GM12892 (cell line): ENCODE results near the gene RFXANK.
"Not testable (repeated sequence)": the region's sequence is repeated elsewhere in the genome, so short reads cannot be mapped to it uniquely, and the experiment has no call there.

Source experiments
- DNase-seq: peaks from one replicate; pipeline ENCODE4 v3.0.0; 2011; ENCODE audit not compliant: insufficient read length
- FAIRE-seq: peaks from 2 replicates; lab custom pipeline; 2011; peaks lifted over from hg19 to GRCh38; lab: Jason Lieb, UNC
- POLR2A ChIP-seq: IDR thresholded peaks from 2 replicates; pipeline ENCODE4 v1.6.1; 2011; ENCODE audit warnings: low read depth, low read length, control low read depth
- POLR2AphosphoS5 ChIP-seq: IDR thresholded peaks from 2 replicates; pipeline ENCODE4 v1.6.1; 2011; ENCODE audit warnings: low read depth, low read length, control low read depth
- TAF1 ChIP-seq: IDR thresholded peaks from 2 replicates; pipeline ENCODE4 v1.6.1; 2011; ENCODE audit warnings: low read depth, mild to moderate bottlenecking, control low read depth, low read length, borderline replicate concordance

The RFXANK gene

DNA sequence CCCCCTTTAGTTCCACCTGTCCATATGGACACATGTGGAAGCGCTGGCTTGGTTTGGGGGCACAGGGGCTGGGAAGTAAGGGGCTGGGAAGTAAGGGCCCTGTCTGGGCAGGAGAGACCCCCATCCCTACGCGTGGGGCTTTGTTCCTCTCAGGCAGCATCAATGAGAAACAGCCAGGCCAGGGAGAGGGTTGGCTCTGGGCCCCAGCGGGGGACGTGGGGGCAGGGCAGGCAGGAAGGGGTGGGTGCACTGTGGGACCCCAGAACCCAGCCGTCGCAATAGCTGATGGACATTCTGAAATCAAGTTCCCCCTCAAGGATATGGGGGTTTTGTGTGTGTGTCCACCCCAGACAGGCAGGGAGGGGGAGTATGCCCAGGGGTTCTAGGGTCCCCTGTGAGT is 20.9 kb downstream of the RFXANK start:
- FAIRE-seq = no peak
- DNase-seq = no peak
- TF ChIP-seq POLR2AphosphoS5 (no peak), POLR2A (no peak), TAF1 (no peak)

DNA sequence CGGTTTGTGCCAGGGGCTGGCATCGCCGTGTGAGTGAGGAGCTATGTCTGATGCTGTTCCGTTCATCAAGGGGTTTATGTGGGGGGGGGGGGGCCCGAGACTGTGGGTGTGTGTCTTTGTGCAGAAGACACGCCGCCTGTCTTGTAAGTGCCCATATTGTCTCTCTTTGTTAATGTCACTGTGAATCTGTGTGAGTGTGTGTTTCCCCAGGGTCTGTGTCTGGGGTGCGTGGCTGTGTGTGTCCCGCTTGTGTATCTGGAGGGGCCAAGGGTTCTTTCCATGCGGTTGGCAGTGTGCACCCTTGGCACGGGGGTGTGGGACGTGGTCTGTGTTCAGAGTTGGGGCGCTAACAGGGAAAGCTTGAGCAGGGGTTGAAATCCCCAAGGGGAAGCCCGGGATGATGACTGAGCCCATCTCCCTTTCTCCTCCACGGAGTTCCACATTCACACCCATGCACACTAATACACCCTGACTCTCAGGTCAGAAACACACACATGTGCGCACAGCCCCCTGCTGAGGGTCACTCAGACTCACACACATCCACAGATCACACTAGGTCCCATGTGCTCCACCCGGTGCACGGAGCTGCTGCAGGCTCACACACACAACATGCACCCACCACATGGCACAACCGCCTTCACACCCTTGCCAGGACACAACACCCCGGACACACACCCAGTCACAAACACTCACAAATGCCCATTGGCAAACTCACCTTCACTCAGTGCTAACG is 21.5 kb downstream of the RFXANK start:
- DNase-seq (no peak), FAIRE-seq (no peak)
- no peak for TF ChIP-seq POLR2AphosphoS5
- TF ChIP-seq POLR2A = no peak
- TF ChIP-seq TAF1 = no peak

DNA sequence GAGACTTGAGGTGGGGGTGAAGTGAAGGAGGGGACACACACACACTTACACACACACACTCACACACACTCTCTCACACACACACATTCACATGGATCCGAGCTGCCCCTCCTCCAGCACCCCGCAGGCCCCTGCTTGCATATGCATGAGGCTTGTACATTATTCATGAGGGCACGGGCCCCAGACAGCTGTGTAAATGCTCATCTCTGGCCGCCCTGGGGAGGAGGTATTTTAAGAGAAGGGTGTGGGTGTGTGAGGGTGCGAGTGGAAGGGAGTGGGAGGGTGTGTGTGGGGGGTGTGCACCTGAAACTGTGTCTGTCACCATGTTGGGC is 22.1 kb downstream of the RFXANK start:
- DNase-seq (no peak), FAIRE-seq (no peak)
- no peak for TF ChIP-seq TAF1
- no peak for TF ChIP-seq POLR2AphosphoS5
- TF ChIP-seq POLR2A = no peak

DNA sequence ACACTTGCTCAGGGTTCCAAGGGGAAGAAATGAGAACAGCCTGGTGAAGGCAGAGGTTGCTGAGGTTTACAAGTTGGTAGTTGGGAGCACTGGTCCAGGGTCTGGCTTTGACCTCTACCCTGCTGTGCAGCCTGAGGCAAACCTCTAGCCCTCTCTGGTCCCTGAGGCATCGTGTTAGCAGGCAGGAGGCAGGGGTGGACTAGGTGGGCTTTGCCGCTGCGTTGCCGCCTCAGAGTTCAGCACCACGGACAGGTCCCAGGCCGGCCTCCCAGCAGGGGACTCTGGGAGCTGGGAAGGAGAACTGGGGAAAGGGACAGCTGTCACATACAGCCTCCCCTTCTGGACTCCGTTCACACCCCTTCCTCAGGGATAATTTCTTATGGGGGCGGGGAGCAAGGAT is 22.8 kb downstream of the RFXANK start:
- TF ChIP-seq TAF1 (no peak), POLR2AphosphoS5 (no peak), POLR2A (no peak)
- no peak for FAIRE-seq
- DNase-seq = no peak

DNA sequence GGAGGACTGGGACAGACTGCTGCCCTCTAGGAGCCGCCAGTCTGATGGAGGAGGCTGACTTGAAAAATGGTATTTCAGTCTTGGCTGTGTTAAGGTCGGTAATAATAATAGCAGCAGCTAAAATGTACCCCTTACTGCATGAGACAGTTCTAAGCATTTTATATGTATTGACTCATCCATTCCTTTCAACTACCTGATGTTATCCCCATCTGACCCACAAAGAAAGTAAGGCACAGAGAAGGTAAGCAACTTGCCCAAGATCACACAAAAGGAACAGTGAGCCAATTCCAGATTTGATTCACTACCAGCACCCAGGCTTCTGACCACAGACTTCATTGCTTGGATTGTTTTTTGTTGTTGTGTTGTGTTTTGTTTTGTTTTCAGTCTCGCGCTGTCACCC is 23.7 kb downstream of the RFXANK start:
- no peak for DNase-seq
- no peak for FAIRE-seq
- TF ChIP-seq POLR2A (no peak), TAF1 (no peak), POLR2AphosphoS5 (no peak)

DNA sequence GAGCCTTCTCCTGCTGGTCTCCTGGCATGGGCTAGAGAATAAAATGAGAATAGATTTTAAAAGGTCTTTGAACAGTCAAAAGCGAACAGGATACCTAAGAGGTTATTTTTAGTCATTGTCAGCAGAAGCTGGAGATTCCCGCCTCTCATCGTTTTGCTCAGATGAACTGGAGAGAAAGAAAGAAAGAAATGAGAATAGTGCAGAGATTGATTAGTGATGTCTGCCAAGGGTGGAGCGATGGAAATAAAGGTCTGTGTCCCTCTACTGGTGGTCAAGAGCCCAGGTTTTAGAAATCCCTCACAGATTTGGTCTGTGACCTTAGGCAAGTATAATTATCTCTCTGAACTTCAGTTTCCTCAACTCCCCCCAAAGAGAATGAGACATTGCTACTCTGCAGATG is 25.0 kb downstream of the RFXANK start:
- FAIRE-seq = no peak

DNA sequence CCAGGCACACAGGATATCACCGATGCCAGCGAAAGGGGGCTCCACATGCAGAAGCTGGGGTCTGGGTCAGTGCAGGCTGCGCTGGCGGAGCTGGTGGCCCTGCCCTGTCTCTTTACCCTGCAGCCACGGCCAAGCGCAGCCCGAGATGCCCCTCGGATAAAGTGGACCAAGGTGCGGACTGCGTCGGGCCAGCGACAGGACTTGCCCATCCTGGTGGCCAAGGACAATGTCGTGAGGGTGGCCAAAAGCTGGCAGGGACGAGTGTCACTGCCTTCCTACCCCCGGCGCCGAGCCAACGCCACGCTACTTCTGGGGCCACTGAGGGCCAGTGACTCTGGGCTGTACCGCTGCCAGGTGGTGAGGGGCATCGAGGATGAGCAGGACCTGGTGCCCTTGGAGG is 26.9 kb downstream of the RFXANK start:
- no peak for TF ChIP-seq TAF1
- TF ChIP-seq POLR2A = no peak
- TF ChIP-seq POLR2AphosphoS5 = no peak
- DNase-seq (no peak), FAIRE-seq (no peak)

More for the DNA sequence above, 25.0 kb downstream of the RFXANK start:
- TF ChIP-seq TAF1 (no peak), POLR2AphosphoS5 (no peak), POLR2A (no peak)
- DNase-seq = no peak

DNA sequence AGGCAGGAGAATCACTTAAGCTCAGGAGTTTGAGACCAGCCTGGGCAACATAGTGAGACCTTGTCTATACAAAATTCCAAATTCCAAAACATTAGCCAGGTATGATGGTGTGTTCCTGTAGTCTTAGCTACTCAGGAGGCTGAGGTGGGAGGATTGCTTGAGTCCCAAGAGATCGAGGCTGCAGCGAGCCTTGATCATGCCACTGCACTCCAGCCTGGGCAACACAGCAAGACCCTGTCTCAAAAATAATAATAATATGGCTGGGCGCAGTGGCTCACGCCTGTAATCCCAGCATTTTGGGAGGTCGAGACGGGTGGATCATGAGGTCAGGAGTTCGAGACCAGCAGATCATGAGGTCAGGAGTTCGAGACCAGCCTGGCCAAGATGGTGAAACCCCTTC is 28.9 kb downstream of the RFXANK start:
- not testable (repeated sequence) for FAIRE-seq

DNA sequence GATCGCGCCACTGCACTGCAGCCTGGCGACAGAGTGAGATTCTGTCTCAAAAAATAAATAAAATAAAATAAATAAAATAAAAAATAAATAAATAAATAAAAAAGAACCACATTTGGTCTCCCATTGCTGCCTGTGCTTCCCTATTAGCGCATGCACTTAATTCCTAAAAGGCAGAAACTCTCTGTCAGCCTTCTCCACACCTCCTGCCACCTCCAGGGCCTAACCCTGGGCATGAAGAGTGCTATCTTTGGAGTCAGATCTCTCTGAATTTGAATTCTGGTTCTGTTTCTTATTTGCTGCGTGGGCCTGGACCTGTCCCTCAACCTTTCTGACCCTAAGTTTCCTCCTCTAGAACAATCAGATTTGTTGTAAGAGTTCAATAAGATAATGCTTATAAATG is 31.0 kb downstream of the RFXANK start:
- DNase-seq (no peak), FAIRE-seq (no peak)
- TF ChIP-seq POLR2AphosphoS5 (no peak), POLR2A (no peak), TAF1 (no peak)

More for the DNA sequence above, 28.9 kb downstream of the RFXANK start:
- DNase-seq = not testable (repeated sequence)

DNA sequence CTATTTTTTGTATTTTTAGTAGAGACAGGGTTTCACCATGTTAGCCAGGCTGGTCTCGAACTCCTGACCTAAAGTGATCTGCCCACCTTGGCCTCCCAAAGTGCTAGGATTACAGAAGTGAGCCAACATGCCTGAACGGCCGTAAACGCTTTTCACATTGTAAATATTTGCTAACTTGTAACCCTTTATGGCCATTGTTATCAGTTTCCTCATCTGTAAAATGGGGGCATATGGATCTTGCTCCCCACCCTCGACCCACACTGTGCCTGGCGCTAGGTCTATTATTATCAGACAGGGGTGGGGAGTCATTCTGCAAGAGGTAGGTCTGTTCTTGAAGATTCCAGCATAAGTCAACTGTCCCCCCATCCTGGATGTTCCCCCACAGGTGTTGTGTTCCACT is 31.6 kb downstream of the RFXANK start:
- DNase-seq (no peak), FAIRE-seq (no peak)
- TF ChIP-seq POLR2A (no peak), POLR2AphosphoS5 (no peak), TAF1 (no peak)

DNA sequence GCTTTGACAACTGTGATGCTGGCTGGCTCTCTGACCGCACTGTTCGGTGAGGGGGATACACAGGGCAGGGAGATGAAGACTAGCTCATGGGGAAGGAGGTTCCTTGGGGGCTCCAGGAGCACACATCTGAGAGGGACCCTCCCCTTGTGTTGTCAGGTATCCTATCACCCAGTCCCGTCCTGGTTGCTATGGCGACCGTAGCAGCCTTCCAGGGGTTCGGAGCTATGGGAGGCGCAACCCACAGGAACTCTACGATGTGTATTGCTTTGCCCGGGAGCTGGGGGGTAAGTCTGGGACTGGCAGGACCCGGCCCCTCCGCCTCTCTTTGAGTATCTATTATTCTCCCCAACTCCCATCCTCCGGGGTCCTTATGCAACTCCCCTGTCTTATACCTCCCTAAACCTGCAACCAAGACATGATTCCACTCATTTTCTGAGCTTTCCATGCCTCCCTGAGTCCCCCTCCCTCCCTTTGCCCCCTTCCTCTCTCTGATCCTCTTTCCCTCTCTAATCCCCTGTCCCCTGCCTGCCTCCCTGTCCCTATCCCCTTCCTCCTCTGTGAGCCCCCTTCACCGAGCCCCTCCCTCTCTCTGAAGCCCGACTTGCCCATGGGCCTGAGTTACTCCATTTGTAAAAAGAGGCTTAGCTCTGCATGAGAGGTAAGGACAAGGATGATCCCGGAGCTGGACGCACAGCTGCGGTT is 32.2 kb downstream of the RFXANK start:
- FAIRE-seq = no peak
- TF ChIP-seq POLR2AphosphoS5 (no peak), TAF1 (no peak), POLR2A (no peak)
- no peak for DNase-seq
